ENCODE measurements around the gene CHM.
A peak's percentile ranks its signal among the peaks of the same experiment; 100 is the strongest.
"Not testable (repeated sequence)": the region's sequence is repeated elsewhere in the genome, so short reads cannot be mapped to it uniquely, and the experiment has no call there.

Gene CHM

GRCh38 chrX:85955510-85955909, 91.8 kb downstream of the CHM start:
- no peak overlapping the region for H3K23ac ChIP-seq (ENCODE audit: low read length)
- no peak overlapping the region for H4K12ac ChIP-seq (ENCODE audit: low read depth, low read length)
- no peaks in the 10 kb centered on the region for H3K79me2 ChIP-seq (ENCODE audit: control insufficient read depth, insufficient read depth, low read length, poor library complexity)
- no peak overlapping the region for H4K91ac ChIP-seq (ENCODE audit: low read depth, low read length)
- H2AFZ ChIP-seq (ENCODE audit: insufficient read depth, low read length, poor library complexity): no peak overlapping the region
- H3K36me3 ChIP-seq (ENCODE audit: control insufficient read depth in 1 of 2, insufficient read depth in 2 of 2, low read length in 2 of 2): peaks cover 4% of the 10 kb centered on the region in 2 experiments
- no peak overlapping the region for H3K9ac ChIP-seq (ENCODE audit: low read length)
- H2BK5ac ChIP-seq (ENCODE audit: low read depth, low read length, poor library complexity): no peak overlapping the region
- H3K4me1 ChIP-seq (ENCODE audit: control insufficient read depth in 1 of 2, insufficient read depth in 2 of 2, low read length in 2 of 2): no peaks in the 10 kb centered on the region
- no peak for DNase-seq
- no peak overlapping the region for H2AK5ac ChIP-seq (ENCODE audit: low read length)
- H3K27ac ChIP-seq (ENCODE audit: low read depth, low read length): no peak overlapping the region
- H3K9me3 ChIP-seq (ENCODE audit: insufficient read depth, low read depth, low read length): no peaks in the 10 kb centered on the region
- no peaks in the 10 kb centered on the region for H3K79me1 ChIP-seq (ENCODE audit: low read length)
- no peaks in the 10 kb centered on the region for H3K27me3 ChIP-seq (ENCODE audit: insufficient read depth, low read length)
- no peak overlapping the region for H4K8ac ChIP-seq (ENCODE audit: low read depth, low read length)
- WGBS (ENCODE audit: extremely low coverage, insufficient coverage, insufficient read length): no CpG with 5 or more reads among the region's 3 CpGs
- no peak overlapping the region for H3K18ac ChIP-seq (ENCODE audit: low read length)
- H2BK120ac ChIP-seq (ENCODE audit: insufficient read depth, low read length, poor library complexity): no peak overlapping the region
- no peak overlapping the region for H3K4me3 ChIP-seq (ENCODE audit: low read depth, low read length)
- H3K4ac ChIP-seq (ENCODE audit: low read depth, low read length): no peak overlapping the region
- H3K4me2 ChIP-seq (ENCODE audit: low read length): no peak overlapping the region
- H3K14ac ChIP-seq (ENCODE audit: low read length): no peak overlapping the region
- no peak overlapping the region for H2BK12ac ChIP-seq (ENCODE audit: low read length)

GRCh38 chrX:85944751-85945150, 102.6 kb downstream of the CHM start:
- not testable (repeated sequence) for H3K36me3 ChIP-seq (ENCODE audit: control insufficient read depth in 1 of 2, insufficient read depth in 2 of 2, low read length in 2 of 2); H3K79me1 ChIP-seq (ENCODE audit: low read length); H3K18ac ChIP-seq (ENCODE audit: low read length); H3K27me3 ChIP-seq (ENCODE audit: insufficient read depth, low read length); H3K4me3 ChIP-seq (ENCODE audit: low read depth, low read length); H2BK120ac ChIP-seq (ENCODE audit: insufficient read depth, low read length, poor library complexity); H2BK12ac ChIP-seq (ENCODE audit: low read length); H3K9me3 ChIP-seq (ENCODE audit: insufficient read depth, low read depth, low read length); H3K9ac ChIP-seq (ENCODE audit: low read length); H2AFZ ChIP-seq (ENCODE audit: insufficient read depth, low read length, poor library complexity); H2BK5ac ChIP-seq (ENCODE audit: low read depth, low read length, poor library complexity); H3K4ac ChIP-seq (ENCODE audit: low read depth, low read length); H3K27ac ChIP-seq (ENCODE audit: low read depth, low read length); H3K79me2 ChIP-seq (ENCODE audit: control insufficient read depth, insufficient read depth, low read length, poor library complexity); H4K12ac ChIP-seq (ENCODE audit: low read depth, low read length); H2AK5ac ChIP-seq (ENCODE audit: low read length); H3K4me2 ChIP-seq (ENCODE audit: low read length); H3K23ac ChIP-seq (ENCODE audit: low read length); DNase-seq; H4K91ac ChIP-seq (ENCODE audit: low read depth, low read length); H3K4me1 ChIP-seq (ENCODE audit: control insufficient read depth in 1 of 2, insufficient read depth in 2 of 2, low read length in 2 of 2); H4K8ac ChIP-seq (ENCODE audit: low read depth, low read length); H3K14ac ChIP-seq (ENCODE audit: low read length)
- no CpG with 5 or more reads among the region's 4 CpGs for WGBS (ENCODE audit: extremely low coverage, insufficient coverage, insufficient read length)

- no peak overlapping the region for H4K91ac ChIP-seq (ENCODE audit: low read depth, low read length)
- no peak overlapping the region for H3K14ac ChIP-seq (ENCODE audit: low read length)
- no peaks in the 10 kb centered on the region for H3K79me2 ChIP-seq (ENCODE audit: control insufficient read depth, insufficient read depth, low read length, poor library complexity)
- no peak overlapping the region for H3K9ac ChIP-seq (ENCODE audit: low read length)
- WGBS (ENCODE audit: extremely low coverage, insufficient coverage, insufficient read length): no CpG with 5 or more reads among the region's 1 CpG
- H3K18ac ChIP-seq (ENCODE audit: low read length): no peak overlapping the region
- peak in 1 of 2 donors; percentile 6 for DNase-seq
- no peak overlapping the region for H2AFZ ChIP-seq (ENCODE audit: insufficient read depth, low read length, poor library complexity)
- H4K12ac ChIP-seq (ENCODE audit: low read depth, low read length): no peak overlapping the region
- no peak overlapping the region for H3K4ac ChIP-seq (ENCODE audit: low read depth, low read length)
- no peak overlapping the region for H2BK5ac ChIP-seq (ENCODE audit: low read depth, low read length, poor library complexity)
- H3K4me1 ChIP-seq (ENCODE audit: control insufficient read depth in 1 of 2, insufficient read depth in 2 of 2, low read length in 2 of 2): no peaks in the 10 kb centered on the region
- H3K27ac ChIP-seq (ENCODE audit: low read depth, low read length): no peak overlapping the region
- no peak overlapping the region for H2BK120ac ChIP-seq (ENCODE audit: insufficient read depth, low read length, poor library complexity)
- no peaks in the 10 kb centered on the region for H3K79me1 ChIP-seq (ENCODE audit: low read length)
- no peak overlapping the region for H3K4me3 ChIP-seq (ENCODE audit: low read depth, low read length)
- no peaks in the 10 kb centered on the region for H3K9me3 ChIP-seq (ENCODE audit: insufficient read depth, low read depth, low read length)
- no peak overlapping the region for H2AK5ac ChIP-seq (ENCODE audit: low read length)
- H3K27me3 ChIP-seq (ENCODE audit: insufficient read depth, low read length): no peaks in the 10 kb centered on the region
- no peak overlapping the region for H3K23ac ChIP-seq (ENCODE audit: low read length)
- H2BK12ac ChIP-seq (ENCODE audit: low read length): no peak overlapping the region
- H3K4me2 ChIP-seq (ENCODE audit: low read length): no peak overlapping the region
- peaks cover 0 to under 1% of the 10 kb centered on the region in 2 experiments for H3K36me3 ChIP-seq (ENCODE audit: control insufficient read depth in 1 of 2, insufficient read depth in 2 of 2, low read length in 2 of 2)
- no peak overlapping the region for H4K8ac ChIP-seq (ENCODE audit: low read depth, low read length)
Observed at GRCh38 chrX:85941275-85941674, 106.1 kb downstream of the CHM start.

GRCh38 chrX:85939942-85940341, 107.4 kb downstream of the CHM start:
- not testable (repeated sequence) for H3K4ac ChIP-seq (ENCODE audit: low read depth, low read length); H3K36me3 ChIP-seq (ENCODE audit: control insufficient read depth in 1 of 2, insufficient read depth in 2 of 2, low read length in 2 of 2); H3K79me2 ChIP-seq (ENCODE audit: control insufficient read depth, insufficient read depth, low read length, poor library complexity); H2BK5ac ChIP-seq (ENCODE audit: low read depth, low read length, poor library complexity); H4K91ac ChIP-seq (ENCODE audit: low read depth, low read length); H3K4me1 ChIP-seq (ENCODE audit: control insufficient read depth in 1 of 2, insufficient read depth in 2 of 2, low read length in 2 of 2); DNase-seq; H3K23ac ChIP-seq (ENCODE audit: low read length); H2BK12ac ChIP-seq (ENCODE audit: low read length); H3K18ac ChIP-seq (ENCODE audit: low read length); H3K4me3 ChIP-seq (ENCODE audit: low read depth, low read length); H3K27ac ChIP-seq (ENCODE audit: low read depth, low read length); H3K79me1 ChIP-seq (ENCODE audit: low read length); H3K4me2 ChIP-seq (ENCODE audit: low read length); H3K9ac ChIP-seq (ENCODE audit: low read length); H3K9me3 ChIP-seq (ENCODE audit: insufficient read depth, low read depth, low read length); H3K27me3 ChIP-seq (ENCODE audit: insufficient read depth, low read length); H2AFZ ChIP-seq (ENCODE audit: insufficient read depth, low read length, poor library complexity); H4K8ac ChIP-seq (ENCODE audit: low read depth, low read length); H3K14ac ChIP-seq (ENCODE audit: low read length); H4K12ac ChIP-seq (ENCODE audit: low read depth, low read length); H2AK5ac ChIP-seq (ENCODE audit: low read length); H2BK120ac ChIP-seq (ENCODE audit: insufficient read depth, low read length, poor library complexity)
- no CpG with 5 or more reads among the region's 3 CpGs for WGBS (ENCODE audit: extremely low coverage, insufficient coverage, insufficient read length)
